ENCODE data around the gene APOB. TPM values are rescaled to one million over a fixed set of nuclear protein-coding genes. Genes with fewer than 3 reads are reported as not detected.
A peak's percentile ranks its signal among the peaks of the same experiment; 100 is the strongest.

Gene APOB
- total and polyA plus RNA-seq, 2 of the 13 experiments (the other 11 are each of a cell fraction or from before 2014, with no cell fraction given), result 1,569 to 2,515 TPM

- Histone ChIP-seq H3K4me2 (ENCODE audit: low read depth, low read length) (no peak overlapping the region), H3K4me1 (ENCODE audit: insufficient read depth, low read length) (peaks cover 92% of the 10 kb centered on the region), H2AFZ (ENCODE audit: low read length) (no peak overlapping the region), H3K27me3 (ENCODE audit: control insufficient read depth in 1 of 2, insufficient read depth in 2 of 2, low read length in 2 of 2) (no peaks in the 10 kb centered on the region), H3K9ac (ENCODE audit: insufficient read depth, low read depth, low read length) (no peak overlapping the region), H3K9me3 (ENCODE audit: low read length) (no peaks in the 10 kb centered on the region), H3K27ac (ENCODE audit: extremely low read length, insufficient read depth, low read length) (no peak overlapping the region), H3K4me3 (replicated peaks in 1 of 3; ENCODE audit: insufficient read depth in 1 of 3, low read depth in 2 of 3, low read length in 3 of 3) (no peak overlapping the region), H3K36me3 (replicated peaks in 1 of 2; ENCODE audit: control insufficient read depth in 1 of 2, insufficient read depth in 2 of 2, low read length in 2 of 2) (peaks cover 70 to 96% of the 10 kb centered on the region in 2 experiments), H3K79me2 (ENCODE audit: insufficient read depth, low read length) (peaks cover 25% of the 10 kb centered on the region), H4K20me1 (ENCODE audit: insufficient read depth, low read length) (peaks cover 97% of the 10 kb centered on the region)
- WGBS (ENCODE audit: low lambda C conversion rate), result 90% methylated on average over 5 of the region's 5 CpGs
- in situ Hi-C loops (cut with HindIII; ENCODE audit: extremely low pct_ligation_motif_present, low pct_unique_long_range_greater_than_20kb) (no loop called here), intact Hi-C loops (cut with micrococcal nuclease; ENCODE audit: unreplicated experiment) (no loop called here)
- TF ChIP-seq POLR2AphosphoS5 (IDR thresholded peaks at IDR 0.05; ENCODE audit: low read depth, low read length) (peak; percentile 41; the same call in 1 of the 2 replicates), POLR2G (IDR thresholded peaks at IDR 0.05; ENCODE audit: low read depth, low read length) (peak; percentile 28; the same call in 1 of the 2 replicates), NBN (conservative IDR thresholded peaks at IDR 0.05) (no peak), HHEX (CRISPR knock-in tag; IDR thresholded peaks at IDR 0.05) (no peak), SSRP1 (CRISPR knock-in tag; IDR thresholded peaks at IDR 0.05) (0 out of 2 replicates have a peak, but pooled peaks have one; percentile 14), GABPB1 (CRISPR knock-in tag; IDR thresholded peaks at IDR 0.05) (0 out of 2 replicates have a peak, but pooled peaks have one; percentile 8), ZNF770 (CRISPR knock-in tag; IDR thresholded peaks at IDR 0.05) (peak; percentile 87; the same call in 1 of the 2 replicates), ZNF274 (CRISPR knock-in tag; IDR thresholded peaks at IDR 0.05) (no peak), TOE1 (CRISPR knock-in tag; IDR thresholded peaks at IDR 0.05) (0 out of 2 replicates have a peak, but pooled peaks have one; percentile 0), MLLT10 (CRISPR knock-in tag; IDR thresholded peaks at IDR 0.05) (0 out of 2 replicates have a peak, but pooled peaks have one; percentile 15), KDM4B (CRISPR knock-in tag; IDR thresholded peaks at IDR 0.05) (0 out of 2 replicates have a peak, but pooled peaks have one; percentile 9), PAF1 (CRISPR knock-in tag; IDR thresholded peaks at IDR 0.05) (peak; percentile 72; the same call in 1 of the 2 replicates), HNRNPK (IDR thresholded peaks at IDR 0.05; ENCODE audit: low read depth, low read length, poor library complexity, severe bottlenecking) (peak; percentile 3), POLR2A (IDR thresholded peaks at IDR 0.05; ENCODE audit: insufficient read depth in 1 of 2, low read depth in 2 of 2, low read length in 2 of 2) (peak; percentile 7 to 19; a peak in 1 of 4 replicates)
- DNase-seq (ENCODE audit: low spot score) (no peak), FAIRE-seq (no peak), ATAC-seq (no peak)
- no TSS peak for BruUV-seq (replicated peaks)
- POLR2A ChIA-PET, result interaction anchor here (1.9 to 8.6 kb wide), 4 partner anchors 9 to 24 kb away, joined by 6 to 124 read pairs (median 100); partner anchors contain the start of gene APOB
- CTCF ChIA-PET (ENCODE audit: low intra/inter-chr PET ratio, low total read pairs), result no interaction called here
These were observed 19.7 kb downstream of the APOB start for GRCh38 chr2:21024198-21024597.

Measured in HepG2 (cell line).